Fibroblast of skin of abdomen (primary cell): ENCODE results near the gene RABEP1. TPM values are rescaled to one million over a fixed set of nuclear protein-coding genes. Genes with fewer than 3 reads are reported as not detected.
"Not testable (repeated sequence)": the region's sequence is repeated elsewhere in the genome, so short reads cannot be mapped to it uniquely, and the experiment has no call there.

Experiments used
- DNase-seq: peaks from one replicate; pipeline ENCODE4 v3.0.0-alpha.2; 2013
- polyA plus RNA-seq, 2 experiments: library from polyadenylated mRNA; unstranded; fragments of 120-200 nt; gene quantifications; one replicate each; pipeline ENCODE4 v1.2.1, GENCODE V29; 2013; ENCODE audit not compliant: insufficient read length in 2 of 2

Gene RABEP1, protein sequence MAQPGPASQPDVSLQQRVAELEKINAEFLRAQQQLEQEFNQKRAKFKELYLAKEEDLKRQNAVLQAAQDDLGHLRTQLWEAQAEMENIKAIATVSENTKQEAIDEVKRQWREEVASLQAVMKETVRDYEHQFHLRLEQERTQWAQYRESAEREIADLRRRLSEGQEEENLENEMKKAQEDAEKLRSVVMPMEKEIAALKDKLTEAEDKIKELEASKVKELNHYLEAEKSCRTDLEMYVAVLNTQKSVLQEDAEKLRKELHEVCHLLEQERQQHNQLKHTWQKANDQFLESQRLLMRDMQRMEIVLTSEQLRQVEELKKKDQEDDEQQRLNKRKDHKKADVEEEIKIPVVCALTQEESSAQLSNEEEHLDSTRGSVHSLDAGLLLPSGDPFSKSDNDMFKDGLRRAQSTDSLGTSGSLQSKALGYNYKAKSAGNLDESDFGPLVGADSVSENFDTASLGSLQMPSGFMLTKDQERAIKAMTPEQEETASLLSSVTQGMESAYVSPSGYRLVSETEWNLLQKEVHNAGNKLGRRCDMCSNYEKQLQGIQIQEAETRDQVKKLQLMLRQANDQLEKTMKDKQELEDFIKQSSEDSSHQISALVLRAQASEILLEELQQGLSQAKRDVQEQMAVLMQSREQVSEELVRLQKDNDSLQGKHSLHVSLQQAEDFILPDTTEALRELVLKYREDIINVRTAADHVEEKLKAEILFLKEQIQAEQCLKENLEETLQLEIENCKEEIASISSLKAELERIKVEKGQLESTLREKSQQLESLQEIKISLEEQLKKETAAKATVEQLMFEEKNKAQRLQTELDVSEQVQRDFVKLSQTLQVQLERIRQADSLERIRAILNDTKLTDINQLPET
- polyA plus RNA-seq (2013, experiment 1 of 2; ENCODE audit: insufficient read length), result 41.5 TPM
- 39.1 TPM for polyA plus RNA-seq (2013, experiment 2 of 2; ENCODE audit: insufficient read length)

DNA sequence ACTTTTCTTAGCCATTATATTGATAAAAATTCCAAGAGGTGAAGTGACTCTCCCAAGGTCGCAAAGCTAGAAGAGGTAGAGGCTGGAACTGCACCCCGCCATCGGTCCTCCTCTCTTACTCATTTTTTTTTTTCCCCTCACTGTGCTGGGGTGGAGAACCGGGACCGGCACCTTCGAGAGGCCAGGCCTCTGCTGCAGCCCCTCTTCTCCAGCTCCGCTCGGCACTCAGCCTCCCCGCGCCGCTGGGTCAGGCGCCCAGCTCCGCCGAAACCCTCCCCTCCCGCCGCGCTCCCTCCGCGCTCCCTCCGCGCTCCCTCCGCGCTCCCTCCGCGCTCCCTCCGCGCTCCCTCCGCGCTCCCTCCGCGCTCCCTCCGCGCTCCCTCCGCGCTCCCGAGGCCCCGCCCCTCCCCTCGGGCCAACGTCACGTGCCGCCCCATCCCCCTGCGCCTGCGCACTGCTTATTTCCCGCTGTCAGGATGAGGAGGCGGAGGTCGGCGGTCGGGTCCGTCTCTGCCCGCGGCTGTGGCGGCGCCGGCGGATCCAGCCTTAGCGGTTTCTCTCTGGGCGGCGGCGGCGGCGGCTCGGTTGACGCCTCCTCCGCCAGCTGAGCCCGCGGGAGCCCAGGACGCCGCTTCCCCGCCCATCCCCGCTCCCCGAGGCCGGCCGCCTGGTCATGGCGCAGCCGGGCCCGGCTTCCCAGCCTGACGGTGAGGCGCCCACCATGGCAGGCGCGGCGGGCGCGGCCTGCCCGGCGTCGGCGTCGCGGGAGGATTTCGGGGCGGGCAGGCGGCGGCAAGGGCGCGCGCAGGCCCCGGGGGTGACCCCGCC lies at the start of gene RABEP1:
Gene RABEP1 (plus strand): TSS at position 471 of the 828 bp plus-strand sequence. CDS start 203 bp downstream, at position 674.
- peak; percentile 92 for DNase-seq

DNA sequence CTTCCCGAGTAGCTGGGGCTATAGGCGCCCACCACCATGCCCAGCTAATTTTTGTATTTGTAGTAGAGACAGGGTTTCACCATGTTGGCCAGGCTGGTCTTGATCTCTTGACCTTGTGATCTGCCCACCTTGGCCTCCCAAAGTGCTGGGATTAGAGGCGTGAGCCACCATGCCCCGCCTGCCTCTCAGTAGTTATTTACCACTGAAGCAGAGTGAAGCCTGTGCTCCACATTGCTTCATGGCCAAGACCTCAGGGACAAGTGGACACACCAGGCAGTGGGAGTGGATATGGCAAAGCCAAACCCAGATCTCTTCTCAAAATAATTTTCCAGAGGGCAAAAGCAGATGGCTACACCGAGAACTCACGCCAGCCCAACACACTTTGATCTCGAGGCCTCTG lies 48.6 kb upstream of the RABEP1 start:
- not testable (repeated sequence) for DNase-seq

DNA sequence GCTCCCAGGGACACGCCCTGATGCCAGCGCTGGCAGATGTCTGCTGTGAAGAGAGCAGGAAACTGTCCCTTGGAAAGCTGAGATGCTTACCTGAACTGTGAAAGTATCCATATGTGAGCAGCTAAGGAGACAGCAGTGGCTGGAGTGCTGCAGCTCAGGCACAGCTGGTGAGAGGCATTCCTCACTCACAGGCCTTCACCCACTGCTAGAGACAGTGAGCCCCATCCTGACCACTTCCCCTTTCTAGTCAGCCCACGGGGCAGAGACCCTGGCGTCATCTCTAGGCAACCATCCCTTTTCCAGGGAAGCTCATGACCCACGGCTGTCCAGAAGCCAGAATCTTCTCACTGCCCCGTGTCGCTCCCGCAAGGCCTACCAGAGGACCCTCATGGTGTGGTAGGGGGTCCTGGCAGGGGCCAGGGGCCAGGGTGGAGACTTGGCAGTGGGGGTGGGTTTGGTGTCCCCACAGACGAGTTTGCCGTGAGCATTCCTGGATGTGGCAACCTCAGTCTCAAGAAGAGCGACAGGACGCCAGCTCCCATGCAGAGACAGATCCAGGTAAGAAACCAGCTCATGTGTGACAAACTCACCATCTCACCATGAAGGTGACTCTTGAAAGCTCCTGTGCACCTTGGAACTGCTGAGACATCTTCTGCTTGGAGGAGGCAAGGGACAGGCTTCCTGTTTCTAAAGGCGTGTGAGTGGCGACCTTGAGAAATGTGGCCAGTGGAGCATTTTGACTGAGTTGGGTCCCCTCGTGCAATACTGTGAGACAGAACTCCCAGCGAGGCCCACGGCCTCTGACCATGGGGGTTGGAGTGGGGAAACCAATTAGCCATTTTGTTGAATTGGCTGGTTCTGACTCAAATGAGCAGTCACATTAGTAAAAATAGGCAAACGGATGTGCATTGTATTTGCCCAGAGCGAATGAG lies 47.2 kb upstream of the RABEP1 start, which contains the start of gene SCIMP:
Gene SCIMP (minus strand): TSS at position 216 of the 932 bp plus-strand sequence. CDS start 105 bp downstream, at position 111.
- no peak for DNase-seq

DNA sequence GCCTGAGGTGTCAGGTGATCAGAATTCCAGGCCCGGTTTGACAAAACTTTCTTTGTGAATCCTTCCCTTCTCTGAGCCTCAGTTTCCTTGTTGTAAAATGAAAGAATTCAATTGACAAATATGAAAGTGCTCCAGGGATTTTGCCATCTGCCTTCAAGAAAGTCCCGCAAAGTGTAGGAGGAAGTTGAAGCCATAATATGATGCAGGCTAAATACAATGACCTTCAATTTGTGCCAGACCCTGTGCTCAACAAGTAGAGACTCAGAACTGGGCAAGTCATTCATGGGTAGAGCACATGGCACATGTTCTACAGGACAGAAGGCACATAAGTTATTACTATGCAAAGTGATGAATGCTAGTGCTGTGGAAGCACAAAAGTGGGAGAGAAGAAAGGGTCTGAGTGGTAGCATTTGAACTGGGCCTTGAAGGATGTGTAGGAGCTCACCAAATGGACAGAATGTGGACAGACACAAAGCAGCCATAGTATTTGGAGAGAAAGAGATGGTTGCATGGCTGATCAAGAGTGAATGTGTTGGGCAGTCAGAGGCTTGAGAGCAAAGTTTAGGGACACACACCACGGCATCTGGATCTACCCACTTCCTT lies 45.0 kb upstream of the RABEP1 start:
- no peak for DNase-seq

DNA sequence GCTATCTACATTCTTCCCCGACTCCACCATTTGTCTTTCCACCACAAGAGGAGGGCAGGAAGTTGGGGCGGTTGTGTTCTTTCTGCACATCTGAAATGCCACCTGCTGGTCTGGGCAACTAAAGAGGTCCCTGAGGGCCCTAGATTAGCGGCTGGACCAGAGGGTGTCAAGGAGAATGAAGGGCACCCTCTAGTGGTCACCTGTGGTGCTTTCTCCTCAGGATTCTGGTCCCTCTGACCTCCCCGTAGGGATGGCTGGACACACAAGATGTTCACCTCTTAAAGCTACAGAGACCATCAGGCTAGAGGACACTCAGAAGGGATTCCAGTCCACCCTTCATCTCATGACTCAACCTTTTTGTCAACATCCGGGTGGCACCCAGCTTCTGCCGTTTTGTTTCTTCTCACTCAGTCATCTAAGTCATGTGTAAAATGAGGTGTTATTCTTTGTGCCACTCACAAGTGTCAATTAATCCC lies 44.5 kb upstream of the RABEP1 start:
- DNase-seq, result peak; percentile 13

DNA sequence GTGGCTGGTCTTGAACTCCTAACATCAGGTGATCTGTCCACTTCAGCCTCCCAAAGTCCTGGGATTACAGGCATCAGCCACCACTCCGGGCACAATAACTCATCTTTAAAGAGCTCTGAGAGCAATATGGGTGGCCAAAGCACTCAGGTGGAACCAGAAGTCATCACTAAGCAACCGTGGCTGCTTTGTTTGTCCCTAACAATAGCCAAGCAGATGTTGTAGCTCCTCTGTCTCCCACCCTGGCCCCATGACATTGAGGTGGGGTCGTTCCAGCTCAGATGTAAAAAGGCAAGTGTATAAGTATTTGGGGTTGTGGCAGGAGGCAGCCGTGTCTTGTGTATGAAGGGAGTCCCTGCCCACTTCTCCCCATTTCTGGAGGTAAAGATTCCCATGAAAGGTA lies 43.8 kb upstream of the RABEP1 start:
- DNase-seq, result no peak

DNA sequence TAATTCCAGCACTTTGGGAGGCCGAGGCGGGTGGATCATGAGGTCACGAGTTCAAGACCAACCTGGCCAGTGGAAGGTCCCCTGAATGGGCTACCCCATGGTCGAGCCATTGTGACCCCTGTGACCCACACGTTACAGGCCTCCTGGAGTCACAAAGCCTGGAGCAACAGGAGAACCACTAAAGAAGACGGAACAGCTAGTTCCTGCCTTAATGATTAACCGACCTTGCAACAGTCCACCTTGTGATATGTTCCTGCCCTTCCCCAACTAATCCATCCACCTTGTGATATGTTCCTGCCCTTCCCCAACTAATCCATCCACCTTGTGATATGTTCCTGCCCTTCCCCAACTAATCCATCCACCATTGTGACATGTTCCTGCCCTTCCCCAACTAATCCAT lies 42.3 kb upstream of the RABEP1 start:
- DNase-seq, result not testable (repeated sequence)

DNA sequence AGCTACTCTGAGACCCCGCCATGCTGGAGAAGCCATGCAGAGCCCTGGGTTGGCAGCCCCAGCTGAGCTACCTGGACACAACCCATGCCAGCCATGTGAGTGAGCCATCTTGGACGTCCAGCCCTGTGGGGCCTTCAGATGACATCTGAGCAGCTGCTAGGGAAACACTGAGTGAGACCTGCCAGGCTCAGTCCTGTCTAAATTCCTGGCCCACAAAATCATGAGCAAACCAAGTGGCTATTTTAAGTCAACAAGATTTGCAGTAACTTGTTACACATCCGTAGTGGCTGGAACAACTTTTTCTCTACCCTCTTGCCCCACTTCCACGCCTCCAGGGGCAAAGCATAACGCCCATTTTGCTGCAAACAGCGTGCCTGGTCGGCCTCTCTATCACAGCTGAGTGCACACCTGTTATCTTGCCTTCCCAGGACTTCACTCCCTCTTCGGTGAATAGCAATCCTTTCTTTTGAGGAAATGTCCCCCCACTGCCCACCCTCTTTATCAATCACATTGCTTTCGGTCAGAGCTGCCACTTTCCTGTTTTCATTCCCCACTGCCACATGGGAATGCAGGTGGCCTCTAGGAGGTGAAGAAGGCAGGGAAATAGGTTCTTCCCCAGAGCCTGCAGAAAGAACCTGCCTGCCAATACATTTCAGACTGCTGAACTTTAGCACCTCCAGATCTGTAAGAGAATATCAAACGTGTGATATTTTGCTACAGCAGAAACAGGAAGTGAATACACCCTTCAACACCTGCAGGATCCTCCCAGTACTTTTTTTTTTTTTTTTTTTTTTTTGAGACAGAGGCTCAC lies 40.0 kb upstream of the RABEP1 start:
- DNase-seq, result no peak

DNA sequence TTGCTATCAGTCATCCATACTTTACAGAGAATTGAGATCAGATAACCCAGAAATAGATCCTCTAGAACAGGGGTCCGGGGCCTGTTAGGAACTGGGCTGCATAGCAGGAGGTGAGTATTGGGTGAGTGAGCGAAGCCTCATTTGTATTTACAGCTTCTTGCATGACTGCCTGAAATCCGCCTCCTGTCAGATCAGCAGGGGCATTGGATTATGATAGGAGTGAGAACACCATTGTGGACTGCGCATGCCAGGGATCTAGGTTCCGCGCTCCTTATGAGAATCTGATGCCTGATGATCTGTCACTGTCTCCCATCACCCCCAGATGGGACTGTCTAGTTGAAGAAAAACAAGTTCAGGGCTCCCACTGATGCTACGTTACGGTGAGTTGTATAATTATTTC lies 34.5 kb upstream of the RABEP1 start:
- no peak for DNase-seq

DNA sequence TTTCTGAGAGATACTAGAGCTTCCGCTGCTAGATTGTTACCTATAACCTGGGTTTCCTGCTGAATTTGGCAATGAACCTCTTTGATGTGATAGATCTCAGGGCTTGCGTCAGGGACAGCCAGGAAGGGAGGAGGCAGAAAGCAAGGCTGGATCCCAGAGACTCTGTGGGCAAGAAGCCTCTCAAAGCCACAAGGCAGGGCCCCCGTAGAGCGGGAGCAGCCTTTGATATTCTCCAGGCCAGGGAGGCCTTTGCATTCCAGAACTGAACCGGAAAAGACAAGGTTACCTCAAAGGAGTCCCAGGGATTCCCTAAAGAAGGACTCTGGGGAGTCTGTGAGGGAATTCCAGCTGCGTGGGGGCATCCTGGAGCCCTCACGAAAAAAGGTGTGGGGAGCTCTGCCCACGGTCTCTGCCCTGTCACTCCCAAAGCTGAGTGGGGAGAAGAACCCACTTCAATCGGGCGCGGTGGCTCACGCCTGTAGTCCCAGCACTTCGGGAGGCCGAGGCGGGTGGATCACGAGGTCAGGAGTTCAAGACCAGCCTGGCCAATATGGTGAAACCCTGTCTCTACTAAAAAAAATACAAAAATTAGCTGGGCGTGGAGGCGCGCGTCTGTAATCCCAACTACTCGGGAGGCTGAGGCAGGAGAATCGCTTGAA lies 33.1 kb upstream of the RABEP1 start:
- no peak for DNase-seq

DNA sequence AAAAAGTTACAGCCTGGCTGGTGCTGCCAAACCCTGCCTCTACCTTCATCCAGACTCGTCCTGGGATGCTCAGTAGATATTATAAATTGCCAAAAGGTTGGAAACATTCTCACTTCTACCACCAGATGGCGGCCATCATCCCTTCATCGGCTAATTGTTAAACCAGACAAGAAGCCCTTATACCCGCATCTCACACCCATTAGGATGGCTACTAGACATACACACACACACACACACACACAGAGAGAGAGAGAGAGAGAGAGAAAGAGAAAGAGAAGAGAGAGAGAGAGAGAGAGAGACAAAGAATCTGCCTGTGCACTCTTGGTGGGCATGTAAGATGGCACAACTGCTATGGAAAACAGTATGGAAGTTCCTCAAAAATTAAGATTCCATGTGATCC lies 32.5 kb upstream of the RABEP1 start:
- peak; percentile 80 for DNase-seq

DNA sequence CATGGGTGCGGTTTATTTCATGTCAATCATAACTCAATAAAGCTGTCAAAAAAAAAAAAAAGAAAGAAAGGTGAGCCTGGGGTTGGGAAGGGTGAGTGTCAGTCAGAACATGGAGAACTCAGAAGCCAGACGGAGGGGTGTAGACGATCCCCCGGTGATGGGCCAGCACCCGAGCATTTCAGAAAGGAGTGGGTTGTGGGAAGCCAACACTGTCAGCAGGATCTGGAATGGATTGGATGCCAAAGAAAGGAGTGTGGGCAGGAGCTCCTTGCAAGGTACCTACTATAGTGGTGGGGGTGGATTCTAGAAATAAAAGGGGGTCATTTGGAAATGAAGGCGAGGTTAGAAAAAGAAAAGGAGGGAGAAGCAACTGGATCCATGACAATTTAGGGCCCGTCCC lies 27.7 kb upstream of the RABEP1 start:
- DNase-seq, result no peak

DNA sequence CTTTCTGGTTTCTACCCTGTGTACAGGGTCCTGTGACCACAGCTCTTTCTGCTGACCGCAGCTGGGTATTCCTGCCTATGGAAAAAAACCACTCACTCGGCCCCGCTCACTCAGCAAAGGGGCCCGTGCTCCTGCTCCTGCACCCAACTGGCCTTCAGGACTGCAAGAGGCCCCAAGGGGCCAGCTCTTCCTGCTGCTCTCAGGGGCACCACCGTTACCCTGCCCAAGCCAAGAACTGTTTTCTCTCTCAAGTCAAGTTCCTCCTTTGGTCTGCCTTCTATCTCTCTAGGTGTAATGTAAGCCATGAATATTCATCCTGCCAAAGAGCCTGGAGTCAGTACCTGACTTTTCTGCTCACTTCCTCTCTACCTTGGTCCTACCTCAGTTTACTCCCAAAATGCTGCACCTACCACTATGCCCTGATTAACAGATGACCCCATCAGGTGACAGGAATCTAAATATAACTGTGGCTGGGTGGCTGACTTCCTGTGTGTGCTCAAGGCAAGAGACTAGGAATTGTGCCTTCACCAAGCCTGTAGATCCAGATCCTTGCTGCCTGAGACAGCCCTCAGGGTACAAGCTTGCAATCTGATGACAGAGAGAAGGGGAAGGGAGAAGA lies 27.1 kb upstream of the RABEP1 start:
- no peak for DNase-seq

DNA sequence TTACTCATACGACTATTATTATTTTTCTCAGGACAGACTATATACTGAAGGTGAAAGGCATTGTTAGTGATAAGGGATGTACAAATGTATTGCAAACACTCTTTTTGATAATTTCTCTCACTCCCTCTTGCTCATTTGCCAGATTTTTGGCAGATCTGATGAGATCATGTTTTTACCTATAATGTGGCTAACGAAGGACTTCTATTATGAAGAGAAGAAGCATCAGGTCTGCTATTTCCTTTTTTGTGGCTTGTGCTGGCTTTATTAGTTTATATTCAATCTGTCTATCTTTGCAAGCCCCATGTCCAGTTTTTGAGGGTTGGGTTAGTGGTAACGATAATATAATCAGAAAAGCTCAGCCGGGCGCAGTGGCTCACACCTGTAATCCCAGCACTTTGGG lies 25.0 kb upstream of the RABEP1 start:
- DNase-seq, result no peak

DNA sequence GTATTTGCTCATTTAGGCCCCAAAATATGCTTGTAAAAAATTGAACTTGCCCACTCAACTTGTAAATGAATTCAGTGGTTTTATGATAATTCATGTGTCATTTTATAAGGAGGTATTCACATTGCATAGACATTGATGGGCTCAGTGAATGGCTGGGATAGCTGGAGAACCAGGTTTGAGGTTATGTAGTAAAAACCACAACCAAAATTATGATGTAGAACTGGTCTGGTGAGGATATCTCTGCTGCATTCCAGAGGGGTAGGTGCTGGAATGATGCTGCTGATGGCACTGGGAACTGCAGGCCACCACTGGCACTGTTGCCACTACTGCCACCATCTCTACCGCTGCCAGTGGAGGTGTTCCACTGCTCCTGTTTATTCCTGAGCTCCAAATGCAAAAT lies 21.5 kb upstream of the RABEP1 start:
- no peak for DNase-seq

DNA sequence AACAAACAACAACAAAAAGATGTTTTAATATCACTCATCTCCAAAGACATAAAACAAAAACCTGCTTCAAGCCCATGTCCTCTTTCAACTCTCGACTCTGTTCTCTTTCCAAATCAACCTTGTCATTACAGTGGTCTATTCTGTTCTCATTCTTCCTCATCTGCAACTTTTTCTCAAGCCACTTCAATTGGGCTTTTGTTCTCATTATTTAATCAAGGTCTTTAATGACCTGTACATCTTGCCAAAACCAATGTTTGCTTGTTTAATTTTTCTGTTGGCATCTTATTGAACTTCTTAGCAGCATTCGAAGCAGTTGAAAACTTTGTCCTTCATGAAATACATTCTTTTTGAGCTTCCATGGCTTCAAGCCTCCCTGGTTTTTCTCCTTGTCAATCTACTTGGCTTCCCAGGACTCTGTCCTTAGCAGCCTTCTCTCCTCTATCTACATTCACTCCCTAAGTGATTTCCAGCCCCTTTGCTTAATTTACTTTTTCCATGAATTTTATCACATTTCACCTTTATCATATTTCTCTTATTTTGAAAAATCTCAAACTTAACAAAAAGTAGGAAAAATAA lies 19.6 kb upstream of the RABEP1 start:
- no peak for DNase-seq

DNA sequence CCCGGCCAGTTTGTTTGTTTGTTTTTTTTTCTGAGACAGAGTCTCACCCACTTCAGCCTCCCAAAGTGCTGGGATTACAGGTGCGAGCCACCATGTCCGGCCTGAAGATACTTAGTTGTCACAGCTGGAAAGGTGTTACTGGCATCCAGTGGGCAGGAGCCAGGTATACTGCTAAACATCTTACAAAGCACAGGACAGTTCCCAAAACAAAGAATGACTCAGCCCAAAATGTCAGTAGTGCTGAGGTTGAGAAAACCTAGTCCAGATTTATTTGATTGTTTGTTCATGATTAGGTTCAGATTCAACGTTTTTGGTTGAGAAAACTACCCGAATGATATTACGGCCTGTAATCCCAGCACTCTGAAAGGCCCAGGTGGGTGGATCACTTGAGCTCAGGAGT lies 18.6 kb upstream of the RABEP1 start:
- no peak for DNase-seq

DNA sequence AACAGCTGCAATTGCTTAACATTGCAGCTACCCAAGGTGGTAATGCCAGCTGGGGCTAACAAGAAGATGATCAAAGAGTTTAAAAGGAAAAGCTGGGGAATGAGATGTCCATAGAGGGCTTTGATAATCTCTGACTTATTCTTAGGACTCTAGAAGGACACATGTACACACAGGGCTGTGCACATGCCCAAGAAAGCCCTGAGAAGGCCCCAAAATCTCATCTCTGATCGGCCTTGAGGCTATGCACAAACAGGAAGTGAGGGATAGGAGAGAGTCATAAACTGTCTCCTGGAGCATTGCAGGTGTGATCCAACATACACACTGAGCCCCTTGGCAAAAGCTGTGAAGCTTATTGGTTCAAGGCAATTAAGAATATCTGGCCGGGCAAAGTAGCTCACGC lies 17.2 kb upstream of the RABEP1 start:
- DNase-seq, result no peak
